Bone marrow (tissue), 2 donors: ENCODE measurements around the gene CDK14.
"Not testable (repeated sequence)": the region's sequence is repeated elsewhere in the genome, so short reads cannot be mapped to it uniquely, and the experiment has no call there.

ENCODE experiments used
- DNase-seq, 2 donors: peaks; one replicate each; lab custom pipeline; 2025; lab: John Stamatoyannopoulos, UW

The CDK14 gene

GRCh38 chr7:90794234-90794633, 198.1 kb downstream of the CDK14 start:
- DNase-seq = not testable (repeated sequence)

- no peak for DNase-seq
These were observed 201.5 kb downstream of the CDK14 start for GRCh38 chr7:90797596-90797995.

GRCh38 chr7:90804370-90804769, 208.2 kb downstream of the CDK14 start:
- no peak for DNase-seq

- DNase-seq = not testable (repeated sequence)
These were observed 219.4 kb downstream of the CDK14 start for GRCh38 chr7:90815552-90815951.

GRCh38 chr7:90816511-90817142, 220.5 kb downstream of the CDK14 start:
- DNase-seq = no peak

GRCh38 chr7:90817151-90817550, 221.0 kb downstream of the CDK14 start:
- no peak for DNase-seq

GRCh38 chr7:90817846-90818245, 221.7 kb downstream of the CDK14 start:
- no peak for DNase-seq

GRCh38 chr7:90818341-90818740, 222.2 kb downstream of the CDK14 start:
- DNase-seq = no peak

- DNase-seq = no peak
These were observed 226.0 kb downstream of the CDK14 start for GRCh38 chr7:90821961-90822620.

- no peak for DNase-seq
These were observed 228.5 kb downstream of the CDK14 start for GRCh38 chr7:90824386-90825307.

- no peak for DNase-seq
These were observed 229.7 kb downstream of the CDK14 start for GRCh38 chr7:90825779-90826178.

- no peak for DNase-seq
These were observed 232.5 kb downstream of the CDK14 start for GRCh38 chr7:90828601-90829000.

GRCh38 chr7:90830308-90830707, 234.2 kb downstream of the CDK14 start:
- DNase-seq = no peak

- no peak for DNase-seq
These were observed 236.6 kb downstream of the CDK14 start for GRCh38 chr7:90832726-90833125.

- DNase-seq = no peak
These were observed 237.3 kb downstream of the CDK14 start for GRCh38 chr7:90833443-90833842.

GRCh38 chr7:90834771-90835170, 238.7 kb downstream of the CDK14 start:
- no peak for DNase-seq

GRCh38 chr7:90835861-90836260, 239.7 kb downstream of the CDK14 start:
- no peak for DNase-seq

GRCh38 chr7:90836937-90837336, 240.8 kb downstream of the CDK14 start:
- no peak for DNase-seq

GRCh38 chr7:90838799-90839198, 242.7 kb downstream of the CDK14 start:
- no peak for DNase-seq

GRCh38 chr7:90839316-90839715, 243.2 kb downstream of the CDK14 start:
- DNase-seq = no peak

GRCh38 chr7:90839727-90840291, 243.7 kb downstream of the CDK14 start:
- no peak for DNase-seq

GRCh38 chr7:90841759-90842429, 245.8 kb downstream of the CDK14 start:
- no peak for DNase-seq
